Subcutaneous abdominal adipose tissue (tissue), 5 donors: Measurements from ENCODE around the gene BBX.

Experiments used
- H3K27ac ChIP-seq: one replicate; pipeline ENCODE4 v1.7.0; 2013; ENCODE audit warnings: low read depth, mild to moderate bottlenecking, inconsistent platforms, low read length, moderate library complexity
- H3K27me3 ChIP-seq, 5 donors: one replicate each; pipeline ENCODE4 v1.7.0; 2013; ENCODE audit warnings: low read length in 5 of 5, inconsistent platforms in 1 of 5; ENCODE audit not compliant: control insufficient read depth in 5 of 5, insufficient read depth in 4 of 5
- H3K36me3 ChIP-seq, 5 donors: one replicate each; pipeline ENCODE4 v1.7.0; 2013; ENCODE audit warnings: low read length in 5 of 5; ENCODE audit not compliant: control insufficient read depth in 5 of 5, insufficient read depth in 5 of 5
- H3K4me1 ChIP-seq, 5 donors: one replicate each; pipeline ENCODE4 v1.7.0; 2013; ENCODE audit warnings: low read length in 5 of 5, mild to moderate bottlenecking in 3 of 5, moderate library complexity in 1 of 5; ENCODE audit not compliant: control insufficient read depth in 5 of 5, insufficient read depth in 5 of 5
- H3K4me3 ChIP-seq, 5 donors: one replicate each; pipeline ENCODE4 v1.7.0; 2013; ENCODE audit warnings: low read length in 5 of 5, low read depth in 1 of 5
- H3K9ac ChIP-seq, 5 donors: one replicate each; pipeline ENCODE4 v1.7.0; 2013; ENCODE audit warnings: low read length in 5 of 5, mild to moderate bottlenecking in 4 of 5, moderate library complexity in 3 of 5
- H3K9me3 ChIP-seq, 5 donors: one replicate each; pipeline ENCODE4 v1.7.0; 2013; ENCODE audit warnings: low read length in 5 of 5; ENCODE audit not compliant: control insufficient read depth in 5 of 5
- donor health status: healthy.
- donor health status: healthy.
- donor health status: healthy.
- donor health status: healthy.
- donor health status: healthy.

Gene BBX

GRCh38 chr3:107661447-107662123, 138.8 kb downstream of the BBX start:
- Histone ChIP-seq H3K9ac (peak overlapping the region in 4 of 5 donors; percentile 1 to 48 (median 34)), H3K36me3 (no peaks in the 10 kb centered on the region), H3K27me3 (no peaks in the 10 kb centered on the region), H3K9me3 (no peaks in the 10 kb centered on the region), H3K4me1 (peaks cover 0 to 47% (median 24%) of the 10 kb centered on the region in 5 donors), H3K27ac (peak overlapping the region; percentile 74), H3K4me3 (peak overlapping the region in 1 of 5 donors; percentile 11)

DNA sequence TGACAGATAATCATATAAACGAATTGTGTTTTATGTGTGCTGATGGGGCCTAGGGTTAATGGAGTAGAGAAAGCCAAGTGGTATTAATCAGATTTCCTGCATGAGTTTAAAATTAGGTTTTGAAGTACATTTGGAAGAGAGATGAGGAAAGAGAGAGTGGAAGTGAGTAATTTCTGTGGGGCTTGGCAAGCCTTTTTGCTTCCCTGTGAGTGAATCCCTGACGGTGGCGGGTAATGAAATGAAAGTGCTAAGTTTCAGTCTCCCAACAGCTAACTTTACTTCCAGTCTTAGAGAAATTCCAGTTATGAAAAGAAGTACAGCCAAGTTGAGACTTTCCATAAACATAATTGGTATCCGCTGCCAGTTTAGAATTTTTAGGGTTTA, 139.4 kb downstream of the BBX start:
- H3K27me3 ChIP-seq, result no peaks in the 10 kb centered on the region
- no peaks in the 10 kb centered on the region for H3K9me3 ChIP-seq
- peak overlapping the region in 1 of 5 donors; percentile 43 for H3K9ac ChIP-seq
- H3K27ac ChIP-seq, result peak overlapping the region; percentile 74
- peaks cover 0 to 47% (median 24%) of the 10 kb centered on the region in 5 donors for H3K4me1 ChIP-seq
- no peaks in the 10 kb centered on the region for H3K36me3 ChIP-seq
- peak overlapping the region in 3 of 5 donors; percentile 23 to 42 (median 31) for H3K4me3 ChIP-seq

GRCh38 chr3:107662586-107662985, 139.8 kb downstream of the BBX start:
- H3K9ac ChIP-seq, result peak overlapping the region in 1 of 5 donors; percentile 43

GRCh38 chr3:107663266-107663665, 140.5 kb downstream of the BBX start:
- Histone ChIP-seq H3K9ac (no peak overlapping the region), H3K27ac (no peak overlapping the region), H3K4me3 (no peak overlapping the region), H3K36me3 (no peaks in the 10 kb centered on the region), H3K4me1 (peaks cover 0 to 38% (median 24%) of the 10 kb centered on the region in 5 donors), H3K9me3 (no peaks in the 10 kb centered on the region), H3K27me3 (no peaks in the 10 kb centered on the region)

More at GRCh38 chr3:107662586-107662985, 139.8 kb downstream of the BBX start:
- Histone ChIP-seq H3K4me1 (peaks cover 0 to 44% (median 24%) of the 10 kb centered on the region in 5 donors), H3K36me3 (no peaks in the 10 kb centered on the region), H3K4me3 (peak overlapping the region in 2 of 5 donors; percentile 31 to 42), H3K9me3 (no peaks in the 10 kb centered on the region), H3K27me3 (no peaks in the 10 kb centered on the region), H3K27ac (peak overlapping the region; percentile 74)

DNA sequence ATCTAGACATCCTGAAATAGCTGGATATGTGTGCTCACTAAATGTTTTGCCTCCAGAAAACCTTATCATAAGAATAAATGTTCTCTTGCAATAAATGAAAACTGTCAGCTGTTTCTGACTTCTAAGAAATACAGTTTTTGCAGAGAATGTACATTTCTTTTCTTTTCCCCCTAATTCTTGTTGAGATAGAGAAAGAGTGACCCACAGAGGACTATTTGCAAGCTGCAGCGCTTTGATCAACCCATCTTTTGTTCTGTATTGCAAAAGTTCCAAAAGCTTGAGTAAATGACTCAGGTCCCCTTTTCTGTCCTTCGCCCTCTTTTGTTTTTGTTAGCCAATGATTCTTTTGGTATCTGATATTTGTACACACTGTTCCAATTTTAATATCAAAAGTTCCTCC, 141.9 kb downstream of the BBX start:
- no peaks in the 10 kb centered on the region for H3K36me3 ChIP-seq
- H3K9ac ChIP-seq, result no peak overlapping the region
- H3K9me3 ChIP-seq, result no peaks in the 10 kb centered on the region
- H3K27me3 ChIP-seq, result no peaks in the 10 kb centered on the region
- peaks cover 0 to 30% (median 20%) of the 10 kb centered on the region in 5 donors for H3K4me1 ChIP-seq
- no peak overlapping the region for H3K27ac ChIP-seq
- H3K4me3 ChIP-seq, result no peak overlapping the region

DNA sequence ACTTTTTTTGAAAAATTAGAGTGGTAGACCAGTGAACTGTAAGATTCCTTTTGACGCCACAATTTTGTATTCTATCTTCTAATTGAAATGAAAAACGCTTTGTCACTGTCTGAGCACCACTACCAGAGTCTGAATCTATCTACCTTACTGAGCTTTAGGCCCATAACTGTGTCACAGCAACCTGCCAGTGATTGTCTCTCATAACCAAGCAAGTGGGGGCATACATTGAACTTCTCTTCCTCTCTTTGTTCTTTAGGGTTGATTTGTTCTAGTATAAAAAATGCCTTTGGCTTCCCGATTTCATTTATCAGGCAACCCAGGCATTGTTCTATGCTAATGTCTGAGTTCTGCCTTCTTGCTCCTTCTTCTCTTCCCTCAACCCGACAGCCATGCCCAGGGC, 142.6 kb downstream of the BBX start:
- Histone ChIP-seq H3K4me3 (no peak overlapping the region), H3K9me3 (no peaks in the 10 kb centered on the region), H3K27me3 (no peaks in the 10 kb centered on the region), H3K9ac (no peak overlapping the region), H3K27ac (no peak overlapping the region), H3K4me1 (peaks cover 0 to 27% (median 17%) of the 10 kb centered on the region in 5 donors), H3K36me3 (no peaks in the 10 kb centered on the region)

DNA sequence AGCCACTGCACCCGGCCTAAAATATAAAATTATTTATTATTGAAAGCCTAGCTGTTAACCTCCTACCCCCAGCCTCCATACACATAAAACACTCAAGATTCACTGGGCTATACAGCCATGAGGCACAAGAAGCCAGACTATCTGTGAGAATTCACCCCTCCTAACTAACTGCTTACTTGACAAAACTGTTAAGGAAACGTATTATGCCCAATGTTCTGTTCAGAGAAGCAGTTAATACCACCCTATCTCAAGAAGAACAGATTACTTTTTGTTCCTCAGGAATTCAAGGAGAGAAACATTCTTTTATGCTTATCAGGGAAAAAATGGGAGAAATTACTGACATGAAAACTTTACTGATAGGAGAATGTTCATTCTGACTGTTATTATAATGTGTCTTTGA, 144.1 kb downstream of the BBX start:
- no peaks in the 10 kb centered on the region for H3K9me3 ChIP-seq
- H3K4me1 ChIP-seq, result peaks cover 0 to 15% (median 3%) of the 10 kb centered on the region in 5 donors
- no peak overlapping the region for H3K4me3 ChIP-seq
- H3K27me3 ChIP-seq, result no peaks in the 10 kb centered on the region
- H3K36me3 ChIP-seq, result no peaks in the 10 kb centered on the region
- no peak overlapping the region for H3K9ac ChIP-seq
- no peak overlapping the region for H3K27ac ChIP-seq

GRCh38 chr3:107668416-107668815, 145.7 kb downstream of the BBX start:
- H3K27me3 ChIP-seq, result no peaks in the 10 kb centered on the region
- H3K36me3 ChIP-seq, result no peaks in the 10 kb centered on the region
- no peak overlapping the region for H3K4me3 ChIP-seq
- H3K9ac ChIP-seq, result no peak overlapping the region
- no peaks in the 10 kb centered on the region for H3K9me3 ChIP-seq
- H3K4me1 ChIP-seq, result peaks cover 0 to 3% (median 0%) of the 10 kb centered on the region in 5 donors
- no peak overlapping the region for H3K27ac ChIP-seq

DNA sequence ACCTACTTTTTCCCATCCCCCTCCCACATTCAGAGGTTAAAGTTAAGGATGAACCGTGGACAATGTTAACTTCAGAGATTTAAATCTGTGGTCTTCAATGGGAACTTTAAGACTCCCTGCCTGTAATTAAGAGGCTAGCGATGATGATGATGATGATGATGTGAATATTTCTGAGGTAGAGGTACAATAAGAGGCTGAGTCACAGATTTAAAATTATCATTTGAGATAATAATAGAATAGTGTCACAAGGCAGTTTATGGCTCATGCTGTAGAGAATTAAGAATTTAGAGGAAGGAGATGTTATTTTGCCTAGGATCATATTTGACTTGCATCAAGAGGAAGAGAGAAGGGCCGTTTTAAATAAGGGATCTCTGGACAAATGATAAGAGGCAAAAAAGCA, 146.2 kb downstream of the BBX start:
- H3K4me3 ChIP-seq, result no peak overlapping the region
- H3K9me3 ChIP-seq, result no peaks in the 10 kb centered on the region
- no peak overlapping the region for H3K27ac ChIP-seq
- H3K36me3 ChIP-seq, result no peaks in the 10 kb centered on the region
- H3K9ac ChIP-seq, result no peak overlapping the region
- H3K27me3 ChIP-seq, result no peaks in the 10 kb centered on the region
- peaks cover 0 to 3% (median 0%) of the 10 kb centered on the region in 5 donors for H3K4me1 ChIP-seq

GRCh38 chr3:107669669-107670068, 146.9 kb downstream of the BBX start:
- no peak overlapping the region for H3K9ac ChIP-seq
- H3K4me1 ChIP-seq, result peaks cover 0 to 3% (median 0%) of the 10 kb centered on the region in 5 donors
- no peaks in the 10 kb centered on the region for H3K9me3 ChIP-seq
- H3K36me3 ChIP-seq, result no peaks in the 10 kb centered on the region
- H3K27me3 ChIP-seq, result no peaks in the 10 kb centered on the region
- H3K4me3 ChIP-seq, result no peak overlapping the region
- no peak overlapping the region for H3K27ac ChIP-seq
